Sigmoid colon (tissue), 4 donors: ENCODE measurements around the gene SUSD4.

Experiments used
- EP300 ChIP-seq, 4 donors: sonication (generic); formaldehyde crosslinking; IDR thresholded peaks; one replicate each; pipeline ENCODE4 v1.6.1; 2017; ENCODE audit warnings: antibody characterized with exemption in 4 of 4
- POLR2A ChIP-seq, 2 donors: fragments of 450-650 bp; IDR thresholded peaks; one replicate each; pipeline ENCODE4 v1.6.1; 2016; ENCODE audit warnings: antibody characterized with exemption in 2 of 2, mild to moderate bottlenecking in 2 of 2, moderate library complexity in 2 of 2
- POLR2AphosphoS5 ChIP-seq, 4 donors: sonication (generic); formaldehyde crosslinking; IDR thresholded peaks; one replicate each; pipeline ENCODE4 v1.6.1; 2017; ENCODE audit warnings: antibody characterized with exemption in 4 of 4
- TF ChIP-seq, protein P1 (sequence below), 4 experiments: fragments of 450-650 bp in 3 of 4; fragments of 200-600 bp in 1 of 4; IDR thresholded peaks; one replicate each; pipeline ENCODE4 v1.5.1; 2016 to 2019; ENCODE audit warnings: antibody characterized with exemption in 4 of 4, mild to moderate bottlenecking in 3 of 4, moderate library complexity in 2 of 4

DNA sequence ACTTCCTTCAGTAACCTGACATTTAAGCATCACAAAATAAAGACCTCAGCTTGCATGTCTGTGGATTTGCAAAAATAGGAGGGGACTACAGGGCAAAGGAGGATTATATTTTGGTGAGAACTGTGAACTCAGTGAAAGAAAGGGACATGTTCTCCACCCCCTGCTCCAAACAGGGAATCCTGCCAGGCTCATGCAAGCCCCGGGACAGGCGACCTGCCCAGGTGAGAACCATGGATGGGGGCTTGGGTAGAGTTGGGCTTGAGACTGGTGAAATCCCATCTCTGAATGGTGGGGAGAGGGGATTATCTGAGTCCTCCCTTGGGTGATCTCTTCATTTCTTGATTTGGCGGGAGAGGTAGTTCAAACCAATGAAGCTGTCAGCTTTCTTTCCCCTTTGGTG is 110.1 kb downstream of the SUSD4 start:
- TF ChIP-seq, protein P1, sequence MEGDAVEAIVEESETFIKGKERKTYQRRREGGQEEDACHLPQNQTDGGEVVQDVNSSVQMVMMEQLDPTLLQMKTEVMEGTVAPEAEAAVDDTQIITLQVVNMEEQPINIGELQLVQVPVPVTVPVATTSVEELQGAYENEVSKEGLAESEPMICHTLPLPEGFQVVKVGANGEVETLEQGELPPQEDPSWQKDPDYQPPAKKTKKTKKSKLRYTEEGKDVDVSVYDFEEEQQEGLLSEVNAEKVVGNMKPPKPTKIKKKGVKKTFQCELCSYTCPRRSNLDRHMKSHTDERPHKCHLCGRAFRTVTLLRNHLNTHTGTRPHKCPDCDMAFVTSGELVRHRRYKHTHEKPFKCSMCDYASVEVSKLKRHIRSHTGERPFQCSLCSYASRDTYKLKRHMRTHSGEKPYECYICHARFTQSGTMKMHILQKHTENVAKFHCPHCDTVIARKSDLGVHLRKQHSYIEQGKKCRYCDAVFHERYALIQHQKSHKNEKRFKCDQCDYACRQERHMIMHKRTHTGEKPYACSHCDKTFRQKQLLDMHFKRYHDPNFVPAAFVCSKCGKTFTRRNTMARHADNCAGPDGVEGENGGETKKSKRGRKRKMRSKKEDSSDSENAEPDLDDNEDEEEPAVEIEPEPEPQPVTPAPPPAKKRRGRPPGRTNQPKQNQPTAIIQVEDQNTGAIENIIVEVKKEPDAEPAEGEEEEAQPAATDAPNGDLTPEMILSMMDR (IDR thresholded peaks at IDR 0.05), result no peak
- TF ChIP-seq POLR2A (IDR thresholded peaks at IDR 0.05) (no peak), EP300 (IDR thresholded peaks at IDR 0.05) (no peak), POLR2AphosphoS5 (IDR thresholded peaks at IDR 0.05) (no peak)
